Central memory CD8-positive, alpha-beta T cell (primary cell): ENCODE data around the gene POFUT1.

Source experiments
- ATAC-seq: fragments of 150-1000 bp; cut with Tn5 transposase; replicated peaks from 2 replicates; pipeline ENCODE4 v1.10.0; 2022; ENCODE audit warnings: mild to moderate bottlenecking, moderate FRiP score, moderate number of reproducible peaks; ENCODE audit not compliant: poor library complexity, severe bottlenecking; ENCODE audit errors: extremely low read depth
- DNase-seq, 2 donors: peaks; one replicate each; pipeline ENCODE4 v3.0.0; 2021; ENCODE audit warnings: low spot score in 2 of 2
- H3K27ac Mint-ChIP-seq: one replicate; pipeline ENCODE4 v1.8.0; 2022; ENCODE audit warnings: low read depth, mild to moderate bottlenecking, moderate library complexity, mixed read lengths
- H3K27me3 Mint-ChIP-seq: one replicate; pipeline ENCODE4 v1.8.0; 2022; ENCODE audit warnings: mixed read lengths
- H3K36me3 Mint-ChIP-seq: one replicate; pipeline ENCODE4 v1.8.0; 2022; ENCODE audit warnings: mild to moderate bottlenecking, moderate library complexity, mixed read lengths; ENCODE audit not compliant: insufficient read depth
- H3K4me1 Mint-ChIP-seq: one replicate; pipeline ENCODE4 v1.8.0; 2022; ENCODE audit warnings: mixed read lengths
- H3K4me3 Mint-ChIP-seq: one replicate; pipeline ENCODE4 v1.8.0; 2022; ENCODE audit warnings: mild to moderate bottlenecking, moderate library complexity, mixed read lengths
- H3K9me3 Mint-ChIP-seq: one replicate; pipeline ENCODE4 v1.8.0; 2022; ENCODE audit warnings: mixed read lengths

The POFUT1 gene

GRCh38 chr20:32285621-32286371 lies 78.1 kb downstream of the POFUT1 start:
- Mint-ChIP-seq H3K27me3 (no peaks in the 10 kb centered on the region), H3K27ac (peak overlapping the region; percentile 87), H3K4me3 (peak overlapping the region; percentile 66), H3K36me3 (peaks cover 2% of the 10 kb centered on the region), H3K9me3 (no peaks in the 10 kb centered on the region), H3K4me1 (peaks cover 35% of the 10 kb centered on the region)
- DNase-seq (peak in 1 of 2 donors; percentile 40), ATAC-seq (peak; percentile 95)

GRCh38 chr20:32287231-32287638 lies 79.6 kb downstream of the POFUT1 start:
- Mint-ChIP-seq H3K27me3 (no peaks in the 10 kb centered on the region), H3K9me3 (no peaks in the 10 kb centered on the region), H3K4me1 (peaks cover 25% of the 10 kb centered on the region), H3K4me3 (no peak overlapping the region), H3K27ac (peak overlapping the region; percentile 41), H3K36me3 (peaks cover 2% of the 10 kb centered on the region)
- ATAC-seq (no peak), DNase-seq (no peak)
